ENCODE data around the gene IL1RAPL1. TPM values are rescaled to one million over a fixed set of nuclear protein-coding genes. Genes with fewer than 3 reads are reported as not detected.

Gene IL1RAPL1
- total RNA-seq, 2 donors from 2014 or later: not detected

DNA sequence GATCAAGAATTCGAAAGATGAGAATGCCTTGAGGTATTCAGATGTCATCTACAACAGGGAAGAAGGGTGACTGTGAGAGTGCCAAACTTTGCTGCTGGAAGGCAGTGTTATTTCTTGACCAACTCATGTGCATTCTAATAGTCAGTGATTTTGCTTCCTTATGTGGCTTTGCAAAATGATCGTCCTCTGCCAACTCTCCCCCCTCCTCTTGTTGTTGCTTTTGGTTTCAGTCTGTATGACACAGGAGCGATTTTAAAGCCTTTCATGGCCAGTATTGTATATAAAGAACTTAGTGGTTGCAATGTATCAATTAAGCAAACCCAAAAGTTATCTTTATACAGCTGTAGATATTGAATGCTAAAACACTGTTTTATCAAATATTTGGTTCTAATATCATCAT, 379.1 kb downstream of the IL1RAPL1 start:
- DNase-seq: no peak
- ATAC-seq: no peak
- Mint-ChIP-seq H3K27ac (no peak overlapping the region), H3K36me3 (ENCODE audit: low read depth) (no peaks in the 10 kb centered on the region), H3K27me3 (no peaks in the 10 kb centered on the region), H3K4me3 (no peak overlapping the region), H3K4me1 (no peaks in the 10 kb centered on the region)
- H3K9me3 ChIP-seq (ENCODE audit: control insufficient read depth, low read length, poor library complexity, severe bottlenecking): no peaks in the 10 kb centered on the region

DNA sequence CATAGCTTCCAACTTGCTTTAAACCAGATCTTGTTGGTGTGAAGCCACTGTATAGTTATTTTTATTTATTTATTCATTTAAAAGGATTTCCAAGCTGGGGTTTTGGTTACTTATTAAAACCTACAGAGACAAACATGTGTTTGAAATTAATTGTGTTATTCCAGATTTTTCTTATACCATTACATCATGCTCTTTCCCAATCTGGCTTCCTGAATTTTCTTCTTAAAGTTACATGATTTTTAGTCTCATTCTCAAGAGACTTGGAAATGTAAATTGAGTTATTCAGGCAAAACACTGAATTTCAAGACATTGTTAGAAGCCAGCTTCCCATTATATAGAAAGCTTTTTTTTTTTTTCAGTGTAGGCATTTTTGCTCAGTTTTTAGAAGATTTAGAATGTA, 381.9 kb downstream of the IL1RAPL1 start:
- no peaks in the 10 kb centered on the region for H3K36me3 Mint-ChIP-seq (ENCODE audit: low read depth)
- no peak for ATAC-seq
- no peaks in the 10 kb centered on the region for H3K4me1 Mint-ChIP-seq
- no peaks in the 10 kb centered on the region for H3K27me3 Mint-ChIP-seq
- no peak overlapping the region for H3K4me3 Mint-ChIP-seq
- DNase-seq: no peak
- no peak overlapping the region for H3K27ac Mint-ChIP-seq
- no peaks in the 10 kb centered on the region for H3K9me3 ChIP-seq (ENCODE audit: control insufficient read depth, low read length, poor library complexity, severe bottlenecking)

DNA sequence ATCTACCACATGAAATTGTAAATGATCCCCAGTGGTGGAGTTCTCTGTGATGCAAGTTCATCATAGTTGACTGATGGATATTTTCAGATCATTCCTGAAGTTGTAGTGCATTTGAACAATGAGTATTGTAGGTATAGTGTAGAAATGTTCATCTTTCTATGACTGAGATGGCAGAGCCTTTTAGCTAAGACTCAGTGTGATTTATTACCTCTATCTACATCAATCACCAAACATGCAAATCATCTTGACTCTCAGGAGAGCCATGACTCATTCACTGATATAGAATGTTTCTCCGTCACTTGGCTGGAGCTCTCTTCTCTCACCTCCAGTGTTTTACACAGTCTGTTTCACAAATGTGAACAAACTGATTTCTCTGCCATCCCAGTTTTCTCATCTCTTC, 392.6 kb downstream of the IL1RAPL1 start:
- Mint-ChIP-seq H3K4me3 (no peak overlapping the region), H3K4me1 (no peaks in the 10 kb centered on the region), H3K27ac (no peak overlapping the region), H3K36me3 (ENCODE audit: low read depth) (no peaks in the 10 kb centered on the region), H3K27me3 (no peaks in the 10 kb centered on the region)
- no peaks in the 10 kb centered on the region for H3K9me3 ChIP-seq (ENCODE audit: control insufficient read depth, low read length, poor library complexity, severe bottlenecking)
- no peak for DNase-seq
- ATAC-seq: no peak

DNA sequence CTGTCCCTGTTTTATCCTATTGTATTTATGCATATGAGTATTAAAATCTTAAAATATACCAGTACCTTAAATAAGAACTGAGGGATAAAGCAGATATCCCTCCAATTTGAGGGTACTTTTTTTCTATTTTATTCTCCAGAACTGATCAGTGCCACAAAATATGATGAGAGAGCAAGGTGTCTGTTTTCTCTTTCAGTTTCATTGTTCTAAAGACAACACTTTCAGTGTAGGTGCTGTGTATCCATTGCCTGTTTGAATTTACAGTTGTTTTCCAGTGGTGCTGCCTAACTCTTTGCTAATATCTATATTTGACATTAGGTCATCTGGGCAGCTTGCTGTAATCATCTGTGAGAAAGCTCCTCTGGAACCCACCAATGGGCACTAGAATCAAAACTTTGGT, 394.7 kb downstream of the IL1RAPL1 start:
- no peaks in the 10 kb centered on the region for H3K36me3 Mint-ChIP-seq (ENCODE audit: low read depth)
- no peak overlapping the region for H3K4me3 Mint-ChIP-seq
- DNase-seq (no peak), ATAC-seq (no peak)
- H3K9me3 ChIP-seq (ENCODE audit: control insufficient read depth, low read length, poor library complexity, severe bottlenecking): no peaks in the 10 kb centered on the region
- H3K4me1 Mint-ChIP-seq: no peaks in the 10 kb centered on the region
- H3K27me3 Mint-ChIP-seq: no peaks in the 10 kb centered on the region
- no peak overlapping the region for H3K27ac Mint-ChIP-seq

DNA sequence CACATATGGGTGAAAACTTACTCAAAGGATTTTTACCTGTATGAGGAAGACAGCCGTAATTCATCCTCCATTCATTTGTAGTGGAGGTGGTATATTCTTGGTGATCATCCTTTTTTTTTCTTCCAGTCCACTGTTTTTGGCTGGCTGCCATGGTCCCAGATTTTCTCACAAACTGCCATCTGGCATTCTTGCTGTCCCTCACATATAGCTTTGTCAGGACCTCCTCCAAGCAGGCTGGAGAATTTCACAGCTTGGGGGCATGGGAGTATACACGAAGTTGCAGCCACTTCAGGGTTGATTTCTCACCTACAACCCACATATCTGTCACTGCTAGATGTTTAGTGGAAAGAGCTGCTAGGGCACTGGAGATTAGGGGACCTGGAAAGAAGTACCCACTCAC, 401.0 kb downstream of the IL1RAPL1 start:
- Mint-ChIP-seq H3K27ac (no peak overlapping the region), H3K4me3 (no peak overlapping the region), H3K36me3 (ENCODE audit: low read depth) (no peaks in the 10 kb centered on the region), H3K4me1 (no peaks in the 10 kb centered on the region), H3K27me3 (no peaks in the 10 kb centered on the region)
- DNase-seq: no peak
- no peaks in the 10 kb centered on the region for H3K9me3 ChIP-seq (ENCODE audit: control insufficient read depth, low read length, poor library complexity, severe bottlenecking)
- no peak for ATAC-seq

DNA sequence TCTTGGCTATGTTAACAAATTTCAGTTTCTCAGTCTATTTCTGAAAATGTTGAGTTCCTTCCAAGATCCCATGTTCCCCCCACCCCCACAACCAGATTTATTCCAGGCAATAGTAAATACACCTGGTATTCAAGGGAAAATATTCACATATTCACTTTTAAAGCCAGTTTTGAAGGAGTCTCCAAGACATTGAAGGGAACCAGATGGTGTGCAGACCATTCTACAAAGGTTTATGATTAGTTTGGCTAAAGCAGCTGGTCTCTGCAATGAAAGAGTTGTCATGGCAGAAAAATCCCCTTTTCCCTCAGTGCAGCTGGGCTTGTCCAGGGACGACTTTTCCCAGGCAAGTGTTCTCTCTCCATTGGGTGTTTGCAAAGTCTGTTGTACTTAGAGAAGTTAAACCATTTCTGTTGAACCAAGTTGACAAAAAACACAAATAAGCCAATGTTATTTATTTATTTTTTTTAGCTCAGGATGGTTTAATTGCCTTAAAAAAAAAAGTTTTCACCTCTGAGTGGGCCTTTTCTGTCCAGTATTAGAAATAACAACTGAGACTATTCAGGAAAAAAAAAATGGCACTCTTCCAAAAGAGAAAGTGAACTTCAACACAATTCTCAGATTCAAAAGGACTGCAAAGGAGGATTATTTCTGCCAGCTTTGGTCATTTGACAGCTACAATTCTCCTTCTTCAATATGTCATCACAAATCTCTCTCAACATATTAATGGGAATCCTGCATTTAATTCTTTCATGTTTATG, 410.6 kb downstream of the IL1RAPL1 start:
- H3K27ac Mint-ChIP-seq: no peak overlapping the region
- no peaks in the 10 kb centered on the region for H3K36me3 Mint-ChIP-seq (ENCODE audit: low read depth)
- no peaks in the 10 kb centered on the region for H3K4me1 Mint-ChIP-seq
- H3K4me3 Mint-ChIP-seq: no peak overlapping the region
- H3K27me3 Mint-ChIP-seq: no peaks in the 10 kb centered on the region
- ATAC-seq (no peak), DNase-seq (no peak)
- H3K9me3 ChIP-seq (ENCODE audit: control insufficient read depth, low read length, poor library complexity, severe bottlenecking): no peaks in the 10 kb centered on the region

DNA sequence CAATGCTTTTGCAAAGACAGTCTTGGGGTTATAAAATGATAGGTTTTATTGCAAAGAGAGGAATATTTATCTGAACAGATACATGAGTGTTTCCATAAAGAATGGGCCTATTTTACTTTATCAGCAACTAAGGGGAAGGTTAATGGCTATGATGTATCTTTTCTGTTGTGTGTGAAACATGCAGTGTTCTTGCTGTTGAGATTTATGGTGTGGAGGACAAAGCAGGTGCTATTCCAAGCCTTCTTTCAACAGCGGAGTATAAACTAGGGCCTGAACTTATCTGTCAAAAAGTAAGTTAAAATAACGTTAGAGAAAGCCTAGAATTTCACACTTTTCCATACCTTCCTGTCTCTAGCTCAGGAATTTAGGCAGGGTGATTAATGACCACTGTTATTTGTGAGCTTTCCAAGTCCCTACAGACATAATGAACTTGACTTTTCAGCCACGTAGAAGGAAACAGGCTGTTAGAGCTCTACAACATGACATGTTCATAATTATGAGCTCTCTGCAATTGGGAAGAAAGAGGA, 411.4 kb downstream of the IL1RAPL1 start:
- no peaks in the 10 kb centered on the region for H3K9me3 ChIP-seq (ENCODE audit: control insufficient read depth, low read length, poor library complexity, severe bottlenecking)
- no peak overlapping the region for H3K4me3 Mint-ChIP-seq
- ATAC-seq (no peak), DNase-seq (no peak)
- no peak overlapping the region for H3K27ac Mint-ChIP-seq
- no peaks in the 10 kb centered on the region for H3K4me1 Mint-ChIP-seq
- no peaks in the 10 kb centered on the region for H3K27me3 Mint-ChIP-seq
- H3K36me3 Mint-ChIP-seq (ENCODE audit: low read depth): no peaks in the 10 kb centered on the region

DNA sequence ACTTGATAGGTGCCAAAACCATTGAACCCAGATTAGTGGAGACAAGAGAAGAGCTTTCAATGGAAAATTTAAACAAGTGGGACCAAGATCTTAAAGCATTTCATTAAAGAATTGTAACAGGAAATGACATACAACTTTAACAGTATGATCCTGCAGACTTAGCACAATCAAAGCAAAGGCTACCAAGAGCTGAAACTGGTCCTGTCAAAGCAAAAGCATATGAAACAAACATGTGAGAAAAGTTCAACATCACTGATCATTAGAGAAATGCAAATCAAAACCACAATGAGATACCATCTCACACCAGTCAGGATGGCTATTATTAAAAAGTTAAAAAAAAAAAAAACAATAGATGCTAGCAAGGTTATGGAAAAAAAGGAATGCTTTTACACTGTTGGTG, 425.6 kb downstream of the IL1RAPL1 start:
- H3K27ac Mint-ChIP-seq: no peak overlapping the region
- H3K4me3 Mint-ChIP-seq: no peak overlapping the region
- H3K36me3 Mint-ChIP-seq (ENCODE audit: low read depth): no peaks in the 10 kb centered on the region
- no peaks in the 10 kb centered on the region for H3K27me3 Mint-ChIP-seq
- H3K4me1 Mint-ChIP-seq: no peaks in the 10 kb centered on the region
- ATAC-seq (no peak), DNase-seq (no peak)
- no peaks in the 10 kb centered on the region for H3K9me3 ChIP-seq (ENCODE audit: control insufficient read depth, low read length, poor library complexity, severe bottlenecking)

DNA sequence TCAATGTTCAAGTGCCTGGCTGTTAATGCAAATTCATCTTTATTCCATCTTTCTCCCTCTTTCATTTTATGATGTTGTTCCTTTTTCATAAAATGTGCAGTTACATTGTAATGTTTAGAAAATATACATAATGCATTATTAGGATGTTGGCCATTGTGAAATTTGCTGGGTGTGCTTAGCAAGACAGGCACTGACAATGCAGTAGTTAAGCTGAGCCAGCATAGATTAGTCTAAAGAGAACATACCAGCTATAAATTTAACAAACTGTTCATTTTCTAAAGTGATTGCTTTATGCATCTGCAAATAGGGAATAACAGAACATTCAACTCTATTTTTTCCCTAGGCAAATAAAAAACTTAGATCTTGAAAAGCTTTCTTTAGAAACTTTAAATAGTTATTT, 436.0 kb downstream of the IL1RAPL1 start:
- ATAC-seq (no peak), DNase-seq (no peak)
- no peaks in the 10 kb centered on the region for H3K9me3 ChIP-seq (ENCODE audit: control insufficient read depth, low read length, poor library complexity, severe bottlenecking)
- Mint-ChIP-seq H3K4me1 (no peaks in the 10 kb centered on the region), H3K27ac (no peak overlapping the region), H3K27me3 (no peaks in the 10 kb centered on the region), H3K36me3 (ENCODE audit: low read depth) (no peaks in the 10 kb centered on the region), H3K4me3 (no peak overlapping the region)

DNA sequence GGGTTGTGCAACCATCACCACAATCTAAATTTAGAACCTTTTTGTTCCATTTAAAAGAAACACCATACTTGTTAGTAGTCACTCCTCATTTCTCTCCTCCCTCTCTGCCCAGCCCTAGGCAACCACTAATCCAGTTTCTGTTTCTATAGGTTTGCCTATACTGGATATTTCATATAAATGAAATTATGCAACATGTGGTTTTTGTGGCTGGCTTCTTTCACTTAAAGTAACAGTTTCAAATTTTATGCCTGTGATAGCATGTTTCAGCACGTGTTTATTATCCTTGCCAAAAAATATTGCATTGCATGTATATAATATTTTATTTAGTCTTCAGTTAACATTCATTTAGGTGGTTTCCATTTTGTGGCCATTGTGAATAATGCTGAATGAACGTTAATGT, 437.6 kb downstream of the IL1RAPL1 start:
- Mint-ChIP-seq H3K36me3 (ENCODE audit: low read depth) (no peaks in the 10 kb centered on the region), H3K27ac (no peak overlapping the region), H3K4me1 (no peaks in the 10 kb centered on the region), H3K27me3 (no peaks in the 10 kb centered on the region), H3K4me3 (no peak overlapping the region)
- ATAC-seq: no peak
- no peaks in the 10 kb centered on the region for H3K9me3 ChIP-seq (ENCODE audit: control insufficient read depth, low read length, poor library complexity, severe bottlenecking)
- DNase-seq: no peak

DNA sequence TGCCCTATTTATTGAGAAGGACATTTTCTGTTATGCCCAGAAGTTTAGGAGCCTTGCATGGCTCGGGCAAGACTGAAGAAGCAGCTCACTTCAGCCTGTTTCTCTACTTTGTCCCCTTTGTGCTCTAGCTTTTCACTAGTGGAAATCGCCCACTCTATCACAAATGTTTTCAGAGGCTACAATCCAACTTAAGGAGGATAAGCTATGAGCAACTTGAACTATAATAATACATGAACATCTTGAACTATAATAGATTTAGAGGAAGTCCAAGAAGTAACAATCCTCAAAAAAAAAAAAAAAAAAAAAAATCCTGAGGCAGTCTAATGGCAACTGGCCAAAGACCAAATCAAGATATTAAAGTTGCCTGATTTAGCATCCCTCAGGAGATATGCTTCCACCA, 452.3 kb downstream of the IL1RAPL1 start:
- DNase-seq: no peak
- no peaks in the 10 kb centered on the region for H3K9me3 ChIP-seq (ENCODE audit: control insufficient read depth, low read length, poor library complexity, severe bottlenecking)
- Mint-ChIP-seq H3K4me3 (no peak overlapping the region), H3K4me1 (no peaks in the 10 kb centered on the region), H3K27me3 (no peaks in the 10 kb centered on the region), H3K27ac (no peak overlapping the region), H3K36me3 (ENCODE audit: low read depth) (no peaks in the 10 kb centered on the region)
- ATAC-seq: no peak

DNA sequence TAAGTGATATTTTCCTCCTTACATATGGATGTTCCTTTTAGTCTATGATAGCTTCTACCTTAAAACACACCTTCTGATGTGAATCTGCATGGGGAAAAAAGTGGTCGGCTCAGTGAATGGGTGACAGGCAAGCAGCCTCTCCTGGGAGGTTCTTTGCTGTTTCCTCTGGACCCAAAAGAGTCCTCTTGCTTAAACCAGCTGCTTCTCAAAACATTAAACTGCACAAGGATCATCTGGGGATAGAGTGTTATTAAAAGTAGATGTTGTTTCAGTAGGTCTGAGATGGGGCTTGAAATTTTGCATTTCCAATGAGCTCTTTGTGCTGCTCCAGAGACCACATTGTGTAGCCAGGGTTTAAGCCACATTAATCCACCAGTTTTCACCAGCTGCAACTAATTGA, 452.9 kb downstream of the IL1RAPL1 start:
- Mint-ChIP-seq H3K4me1 (no peaks in the 10 kb centered on the region), H3K4me3 (no peak overlapping the region), H3K27ac (no peak overlapping the region), H3K27me3 (no peaks in the 10 kb centered on the region), H3K36me3 (ENCODE audit: low read depth) (no peaks in the 10 kb centered on the region)
- ATAC-seq: no peak
- DNase-seq: no peak
- no peaks in the 10 kb centered on the region for H3K9me3 ChIP-seq (ENCODE audit: control insufficient read depth, low read length, poor library complexity, severe bottlenecking)

DNA sequence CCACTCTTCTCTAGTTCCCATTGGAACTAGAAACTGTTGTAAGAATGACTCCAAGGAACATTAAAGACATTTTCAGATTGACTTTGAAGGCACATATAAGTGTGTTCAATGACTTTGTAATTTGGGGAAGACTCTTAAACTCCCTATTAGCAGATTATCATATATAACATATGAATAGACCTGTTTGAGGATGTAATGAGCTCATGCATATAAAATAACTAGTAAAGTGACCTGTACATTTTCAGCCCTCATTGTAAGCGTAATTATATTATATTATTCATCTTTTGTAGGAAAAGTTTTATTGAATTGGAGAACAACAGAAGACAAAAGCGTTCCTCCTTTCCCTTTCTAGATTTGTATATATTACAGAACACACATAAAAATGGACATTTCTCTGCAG, 455.1 kb downstream of the IL1RAPL1 start:
- no peak for DNase-seq
- H3K4me3 Mint-ChIP-seq: no peak overlapping the region
- no peaks in the 10 kb centered on the region for H3K9me3 ChIP-seq (ENCODE audit: control insufficient read depth, low read length, poor library complexity, severe bottlenecking)
- no peak overlapping the region for H3K27ac Mint-ChIP-seq
- no peak for ATAC-seq
- H3K27me3 Mint-ChIP-seq: no peaks in the 10 kb centered on the region
- no peaks in the 10 kb centered on the region for H3K4me1 Mint-ChIP-seq
- no peaks in the 10 kb centered on the region for H3K36me3 Mint-ChIP-seq (ENCODE audit: low read depth)

DNA sequence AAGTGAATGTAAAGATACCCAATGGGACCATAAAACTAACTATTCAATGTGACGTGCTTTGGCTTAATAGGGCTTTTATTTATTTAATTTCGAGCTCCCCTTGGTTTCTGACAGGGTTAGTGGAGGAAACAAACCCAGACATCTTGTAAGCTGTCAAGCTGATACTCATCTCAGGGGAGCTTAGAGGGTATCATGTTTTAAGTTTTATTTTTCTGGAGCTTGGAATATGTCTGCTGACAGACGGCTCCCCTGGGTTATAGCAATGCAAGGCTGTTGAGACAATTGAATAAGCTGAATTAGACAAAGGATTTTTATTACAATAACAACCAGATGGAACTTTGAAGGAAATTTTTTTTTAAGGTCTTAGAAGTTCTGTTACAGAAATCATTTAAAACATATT, 456.5 kb downstream of the IL1RAPL1 start:
- Mint-ChIP-seq H3K4me1 (no peaks in the 10 kb centered on the region), H3K36me3 (ENCODE audit: low read depth) (no peaks in the 10 kb centered on the region), H3K27me3 (no peaks in the 10 kb centered on the region), H3K4me3 (no peak overlapping the region), H3K27ac (no peak overlapping the region)
- no peaks in the 10 kb centered on the region for H3K9me3 ChIP-seq (ENCODE audit: control insufficient read depth, low read length, poor library complexity, severe bottlenecking)
- DNase-seq (no peak), ATAC-seq (no peak)

Measured in T-helper 17 cell (primary cell).